ENCODE measurements around the gene UBE2D3.
"Not testable (repeated sequence)": the region's sequence is repeated elsewhere in the genome, so short reads cannot be mapped to it uniquely, and the experiment has no call there.

UBE2D3 gene

GRCh38 chr4:102829803-102830202 is 2.5 kb upstream of the UBE2D3 start:
- no peak for DNase-seq

DNA sequence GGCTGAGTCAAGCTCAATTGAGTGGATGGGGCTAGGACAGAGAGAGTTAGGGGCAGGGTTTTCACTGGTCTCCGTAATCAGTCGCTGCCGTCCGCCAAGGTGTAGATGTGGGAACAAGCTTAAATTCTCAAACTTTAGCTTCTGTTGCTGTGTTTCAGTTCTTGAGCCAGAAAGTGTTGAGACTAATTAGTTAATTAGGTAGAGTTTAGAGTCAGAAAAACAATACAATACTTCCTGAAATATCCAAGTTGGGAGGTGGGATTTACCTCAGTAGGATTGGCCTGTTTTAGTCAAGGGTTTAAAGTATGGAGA is 1.1 kb upstream of the UBE2D3 start:
- DNase-seq: no peak

- DNase-seq: peak; percentile 99
Measured at GRCh38 chr4:102827674-102828496, 534 bp upstream of the UBE2D3 start.

GRCh38 chr4:102826105-102826889 is 1.1 kb downstream of the UBE2D3 start:
- no peak for DNase-seq

- DNase-seq: peak; percentile 14
Measured at GRCh38 chr4:102825261-102826091, 1.9 kb downstream of the UBE2D3 start.

DNA sequence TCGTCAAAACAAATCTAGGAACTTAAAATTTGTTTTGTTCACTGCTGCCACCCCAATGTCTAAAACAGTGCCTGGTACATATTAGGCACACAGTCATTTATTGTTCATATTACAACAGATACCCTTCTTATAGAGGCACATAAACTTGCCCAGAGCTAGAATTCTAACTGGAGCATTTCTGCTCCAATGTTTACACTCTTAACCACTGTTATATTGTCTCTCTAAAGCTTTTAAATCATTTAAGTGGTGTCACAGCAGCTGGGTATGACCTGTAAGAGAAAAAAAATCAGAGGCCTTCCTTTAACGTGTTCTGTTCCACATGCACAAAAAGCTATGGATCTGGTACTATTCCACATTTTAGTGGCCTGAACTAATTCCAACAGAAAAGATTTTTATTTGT is 3.0 kb downstream of the UBE2D3 start:
- no peak for DNase-seq

- DNase-seq: no peak
Measured at GRCh38 chr4:102823897-102824296, 3.5 kb downstream of the UBE2D3 start.

DNA sequence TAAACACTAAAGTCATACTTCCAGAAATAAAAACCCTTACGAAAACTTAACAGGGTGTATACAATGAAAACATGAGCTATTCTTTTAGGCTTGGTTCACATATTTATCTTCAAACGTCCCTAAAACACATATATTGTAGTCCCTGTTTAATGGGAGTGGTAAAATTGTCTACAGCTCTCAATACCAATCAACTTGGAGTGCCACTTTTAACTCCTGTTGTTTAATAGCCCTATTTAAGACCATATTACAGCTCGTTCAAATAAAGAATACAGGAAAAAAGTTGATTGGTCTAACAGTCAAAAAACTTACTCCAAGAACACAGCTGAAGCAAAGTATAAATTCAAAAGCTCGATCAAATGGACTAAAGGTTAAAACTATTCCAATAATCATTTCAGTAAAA is 3.9 kb downstream of the UBE2D3 start:
- no peak for DNase-seq

- DNase-seq: no peak
Measured at GRCh38 chr4:102819588-102820365, 7.6 kb downstream of the UBE2D3 start.

GRCh38 chr4:102819100-102819499 is 8.3 kb downstream of the UBE2D3 start:
- DNase-seq: not testable (repeated sequence)

DNA sequence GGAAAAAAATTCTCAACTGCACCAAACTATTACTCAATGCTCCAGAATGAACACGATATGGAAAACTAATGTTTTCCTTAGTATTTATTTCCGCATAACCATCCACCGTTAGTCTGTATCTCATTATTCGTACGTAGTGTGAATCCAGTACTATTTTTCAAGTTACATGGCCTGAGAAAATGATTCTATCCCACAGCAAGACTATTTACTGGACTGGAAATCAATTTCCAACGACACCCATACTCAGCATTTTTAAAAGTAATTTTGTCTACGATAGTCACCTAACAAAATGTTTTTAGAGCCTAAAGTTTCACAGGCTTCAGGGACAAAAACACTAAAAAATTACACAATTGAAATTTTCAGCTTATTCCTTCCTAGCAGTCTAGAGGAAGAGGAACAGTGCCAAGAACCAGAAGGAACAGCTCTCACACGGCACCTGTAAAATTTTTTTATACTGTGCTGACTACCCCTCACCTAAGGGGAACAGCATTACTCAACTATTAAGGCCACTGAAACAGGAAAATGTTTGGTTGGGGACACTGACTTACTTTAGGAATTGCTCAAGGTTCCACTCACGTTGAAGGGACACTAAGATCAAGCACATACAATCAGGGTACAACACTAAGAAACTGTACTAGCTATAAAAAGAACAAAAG is 9.6 kb downstream of the UBE2D3 start:
- no peak for DNase-seq

- DNase-seq: no peak
Measured at GRCh38 chr4:102817021-102817605, 10.2 kb downstream of the UBE2D3 start.

DNA sequence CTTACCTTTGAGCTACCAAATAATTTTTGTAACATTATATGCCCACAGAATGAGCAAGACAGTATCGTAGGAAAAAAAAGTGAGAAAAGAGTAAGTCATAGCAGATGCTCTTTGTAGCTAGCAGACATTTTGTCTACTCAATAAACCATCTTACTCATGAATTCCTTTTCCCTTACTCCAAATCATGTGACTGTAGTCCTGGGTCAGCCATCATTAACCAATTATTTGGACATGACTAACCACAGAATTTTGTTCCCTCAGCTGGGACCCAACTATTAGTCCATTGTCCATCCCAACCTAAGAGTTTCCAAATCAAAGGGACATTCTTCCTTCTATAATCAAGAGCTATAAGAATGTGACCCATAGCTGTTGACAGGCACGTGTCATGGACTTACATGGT is 11.4 kb downstream of the UBE2D3 start:
- DNase-seq: no peak

DNA sequence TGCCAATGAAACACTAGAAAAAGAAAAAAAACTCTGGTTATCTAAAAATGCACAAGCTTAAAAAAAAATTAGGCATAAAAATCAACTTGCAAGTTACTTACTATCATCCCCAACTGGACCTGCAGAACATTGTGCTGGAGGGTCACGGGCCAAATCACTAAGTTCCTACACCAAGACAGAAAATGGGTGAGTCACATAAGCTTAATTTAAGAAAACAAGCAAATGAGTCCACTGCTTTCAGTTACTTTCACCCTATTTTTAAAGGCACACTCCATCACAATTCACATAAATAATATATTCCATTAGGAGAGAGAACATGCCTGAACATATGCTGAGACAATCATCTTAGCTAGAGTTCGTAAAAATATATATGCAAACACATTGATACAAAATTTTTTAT is 17.7 kb downstream of the UBE2D3 start:
- no peak for DNase-seq

GRCh38 chr4:102809190-102809589 is 18.2 kb downstream of the UBE2D3 start:
- no peak for DNase-seq

DNA sequence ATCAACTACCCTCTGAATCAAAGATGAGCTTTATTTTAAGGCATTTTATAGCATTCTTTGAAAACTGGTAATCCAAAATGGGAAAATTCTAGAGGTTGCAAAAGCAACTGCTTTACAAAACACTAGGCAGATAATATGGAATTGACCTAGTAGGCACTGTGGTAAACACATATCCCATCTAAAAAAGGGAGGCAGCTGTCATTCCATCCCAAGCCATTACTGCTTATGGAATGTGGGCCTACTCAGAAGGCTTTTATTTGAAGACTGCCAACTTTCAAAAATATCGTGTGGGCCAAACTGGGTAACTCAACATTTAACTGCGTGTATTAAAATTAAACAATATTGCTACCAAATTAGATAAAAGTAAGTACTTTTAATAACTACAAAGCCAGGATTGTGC is 19.3 kb downstream of the UBE2D3 start:
- DNase-seq: no peak

GRCh38 chr4:102807345-102807744 is 20.0 kb downstream of the UBE2D3 start:
- DNase-seq: no peak

GRCh38 chr4:102799816-102800215 is 27.5 kb downstream of the UBE2D3 start:
- no peak for DNase-seq

DNA sequence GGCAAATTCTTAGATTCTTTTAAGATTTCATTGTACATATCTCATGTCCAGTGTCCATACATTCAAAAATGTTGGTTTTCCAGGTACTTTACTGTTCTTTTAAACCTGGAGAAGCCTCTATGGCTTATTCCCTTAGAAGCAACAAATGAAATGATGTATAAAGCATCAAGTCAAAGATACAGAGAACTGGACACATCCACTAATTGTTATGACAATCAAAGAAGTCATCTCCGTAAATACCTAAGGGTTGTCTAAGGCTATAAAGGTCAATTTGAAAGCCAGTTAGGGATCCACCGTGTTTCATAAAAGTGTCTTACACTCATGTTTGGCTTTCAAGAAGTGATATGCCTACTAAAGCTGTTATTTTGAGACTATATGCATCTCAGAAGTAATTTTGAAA is 32.4 kb downstream of the UBE2D3 start:
- no peak for DNase-seq

DNA sequence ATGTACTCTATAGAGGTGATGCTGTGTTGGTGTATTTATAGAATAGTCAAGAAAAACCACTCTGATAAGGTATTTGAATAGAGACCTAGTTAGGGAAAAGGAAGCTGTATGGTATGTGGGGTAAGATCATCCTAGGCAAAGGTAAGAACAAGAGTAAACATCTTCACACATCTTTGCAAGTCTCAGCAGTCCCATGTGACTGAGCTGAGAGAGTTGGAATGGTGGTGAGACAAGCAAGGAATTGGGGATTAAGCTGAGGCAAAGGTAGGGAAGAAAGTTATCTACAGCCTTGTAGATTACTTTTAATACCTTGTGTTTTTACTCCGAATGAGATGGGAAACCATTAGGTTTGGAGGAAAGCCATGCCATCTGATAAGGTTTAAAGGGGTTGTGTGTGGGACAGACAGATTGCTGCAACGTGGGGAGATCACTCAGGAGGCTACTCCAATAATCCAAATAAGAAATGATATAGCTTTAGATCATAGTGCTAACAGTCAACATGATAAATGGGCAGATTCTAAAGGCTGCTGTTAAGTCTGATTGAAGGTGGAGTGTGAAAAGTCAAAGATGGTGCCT is 34.9 kb downstream of the UBE2D3 start:
- no peak for DNase-seq

DNA sequence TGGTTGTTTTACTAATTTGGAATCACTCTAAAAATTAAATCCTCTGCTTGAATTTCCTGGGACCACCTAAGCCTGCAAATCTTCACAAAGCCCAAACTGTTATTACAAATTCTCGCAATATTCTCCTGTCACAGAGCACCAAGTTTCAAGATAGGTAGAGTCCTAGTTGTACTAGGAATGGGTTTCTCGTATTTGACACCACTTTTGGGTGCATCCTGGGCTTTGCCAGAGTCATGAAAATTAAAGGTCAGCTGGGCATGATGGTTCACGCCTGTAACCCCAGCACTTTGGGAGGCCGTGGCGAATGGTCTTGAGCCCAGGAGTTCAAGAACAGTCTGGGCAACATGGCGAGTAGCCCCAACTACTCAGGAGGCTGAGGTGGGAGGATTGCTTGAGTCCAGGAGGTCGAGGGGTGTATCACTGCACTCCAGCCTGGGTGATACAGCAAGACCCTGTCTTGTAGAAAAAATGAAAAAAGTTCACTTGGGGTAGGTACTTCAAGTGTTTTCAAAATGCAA is 36.0 kb downstream of the UBE2D3 start:
- no peak for DNase-seq
